Esophagus squamous epithelium (tissue), 5 donors: ENCODE data around the gene POLN. TPM values are rescaled to one million over a fixed set of nuclear protein-coding genes. Genes with fewer than 3 reads are reported as not detected.

Experiments used
- DNase-seq: peaks from one replicate; lab custom pipeline; 2025; lab: John Stamatoyannopoulos, UW
- H3K27ac ChIP-seq, 4 donors: fragments of 200-600 bp; sonication (generic); one replicate each; pipeline ENCODE4 v1.5.1; 2016 to 2019; ENCODE audit warnings: mild to moderate bottlenecking in 1 of 4
- H3K27me3 ChIP-seq, 4 donors: fragments of 200-600 bp; sonication (generic); 1 replicate in 3 of 4; 2 replicates in 1 of 4; pipeline versions ENCODE4 v1.5.1 to v1.6.0; 2017 to 2021; ENCODE audit warnings: antibody characterized with exemption in 1 of 4
- H3K36me3 ChIP-seq, 3 donors: fragments of 200-600 bp; sonication (generic); one replicate each; pipeline ENCODE4 v1.5.1; 2016 to 2019
- H3K4me1 ChIP-seq, 3 donors: fragments of 200-600 bp; sonication (generic); one replicate each; pipeline ENCODE4 v1.5.1; 2017 to 2019
- H3K4me3 ChIP-seq, 4 donors: fragments of 200-600 bp; sonication (generic); 1 replicate in 3 of 4; 2 replicates in 1 of 4; pipeline ENCODE4 v1.5.1; 2016 to 2019; ENCODE audit warnings: mild to moderate bottlenecking in 2 of 4, moderate library complexity in 1 of 4
- H3K9me3 ChIP-seq, 3 donors: fragments of 200-600 bp; sonication (generic); one replicate each; pipeline ENCODE4 v1.5.1; 2016 to 2019
- CTCF ChIP-seq, 6 experiments: fragments of 450-650 bp in 4 of 6; fragments of 200-600 bp in 2 of 6; sonication (generic) in 2 of 6; IDR thresholded peaks; one replicate each; pipeline ENCODE4 v1.5.1; 2016 to 2019; ENCODE audit warnings: antibody characterized with exemption in 6 of 6, mild to moderate bottlenecking in 4 of 6, moderate library complexity in 4 of 6
- POLR2A ChIP-seq, 4 donors: fragments of 450-650 bp; IDR thresholded peaks; one replicate each; pipeline ENCODE4 v1.6.1; 2017; ENCODE audit warnings: antibody characterized with exemption in 4 of 4, mild to moderate bottlenecking in 4 of 4, moderate library complexity in 3 of 4
- WGBS, 2 donors: methylation state at CpG; one replicate each; pipeline ENCODE4 v1.1.5; 2018; 5-methylcytosine and 5-hydroxymethylcytosine counted together
- intact Hi-C: fragments of 100-400 bp; cut with DNase I; formaldehyde crosslinking; loops from one replicate; pipeline ENCODE4 v1.15.0; 2022
- total RNA-seq, 4 donors: library from RNA; depleted of rRNA; stranded (reverse); fragments of >200 nt; gene quantifications; one replicate each; pipeline ENCODE4 v1.1.0, GENCODE V29; 2016
- donor health status: DM: yes; HTN: yes; CAD: no.

POLN gene
- total RNA-seq, 4 donors from 2014 or later = 0.19 to 1.5 (median 1.2) TPM

- no peak overlapping the region for H3K4me3 ChIP-seq
- H3K27me3 ChIP-seq = no peaks in the 10 kb centered on the region
- H3K36me3 ChIP-seq = peaks cover 0 to 22% (median 0%) of the 10 kb centered on the region in 3 donors
- intact Hi-C loops = no loop called here
- H3K27ac ChIP-seq = no peak overlapping the region
- H3K9me3 ChIP-seq = no peaks in the 10 kb centered on the region
- H3K4me1 ChIP-seq = no peaks in the 10 kb centered on the region
- TF ChIP-seq POLR2A (IDR thresholded peaks at IDR 0.05) = no peak
- TF ChIP-seq CTCF (IDR thresholded peaks at IDR 0.05) = no peak
- no peak for DNase-seq
- WGBS, 2 donors = 100% methylated on average over 1 of the region's 6 CpGs; no CpG with 5 or more reads in 1 of the 2 donors
Measured at GRCh38 chr4:2272828-2273120, 30.9 kb upstream of the POLN start.

- WGBS, 2 donors = 93 to 94% methylated on average over 3 to 11 of the region's 25 CpGs
- Histone ChIP-seq H3K9me3 (no peaks in the 10 kb centered on the region), H3K4me3 (no peak overlapping the region), H3K27ac (no peak overlapping the region), H3K36me3 (peaks cover 0 to 22% (median 0%) of the 10 kb centered on the region in 3 donors), H3K27me3 (no peaks in the 10 kb centered on the region), H3K4me1 (peaks cover 0 to under 1% (median 0%) of the 10 kb centered on the region in 3 donors)
- intact Hi-C loops = no loop called here
- TF ChIP-seq POLR2A (IDR thresholded peaks at IDR 0.05) (no peak), CTCF (IDR thresholded peaks at IDR 0.05) (no peak)
- no peak for DNase-seq
Measured at GRCh38 chr4:2272026-2272827, 30.3 kb upstream of the POLN start.

- Histone ChIP-seq H3K4me3 (no peak overlapping the region), H3K4me1 (peaks cover 0 to 8% (median 0%) of the 10 kb centered on the region in 3 donors), H3K27ac (no peak overlapping the region), H3K9me3 (no peaks in the 10 kb centered on the region), H3K36me3 (peaks cover 0 to 22% (median 0%) of the 10 kb centered on the region in 3 donors), H3K27me3 (no peaks in the 10 kb centered on the region)
- intact Hi-C loops = no loop called here
- TF ChIP-seq CTCF (IDR thresholded peaks at IDR 0.05) (no peak), POLR2A (IDR thresholded peaks at IDR 0.05) (no peak)
- WGBS, 2 donors = 60 to 100% methylated on average over 4 to 8 of the region's 27 CpGs
- DNase-seq = no peak
Measured at GRCh38 chr4:2271279-2272025, 29.5 kb upstream of the POLN start.

GRCh38 chr4:2270341-2271165, 28.6 kb upstream of the POLN start:
- Histone ChIP-seq H3K4me1 (peaks cover 0 to 17% (median 4%) of the 10 kb centered on the region in 3 donors), H3K27ac (no peak overlapping the region), H3K9me3 (no peaks in the 10 kb centered on the region), H3K36me3 (peaks cover 0 to 22% (median 0%) of the 10 kb centered on the region in 3 donors), H3K4me3 (no peak overlapping the region), H3K27me3 (no peaks in the 10 kb centered on the region)
- intact Hi-C loops = no loop called here
- 92 to 95% methylated on average over 2 to 8 of the region's 34 CpGs for WGBS, 2 donors
- DNase-seq = no peak
- no peak for TF ChIP-seq POLR2A (IDR thresholded peaks at IDR 0.05)
- TF ChIP-seq CTCF (IDR thresholded peaks at IDR 0.05) = no peak
